Measurements from ENCODE around the gene RAB20. TPM values are rescaled to one million over a fixed set of nuclear protein-coding genes. Genes with fewer than 3 reads are reported as not detected.

Gene RAB20
- total RNA-seq, 1 experiment from 2014 or later: 12.3 TPM

DNA sequence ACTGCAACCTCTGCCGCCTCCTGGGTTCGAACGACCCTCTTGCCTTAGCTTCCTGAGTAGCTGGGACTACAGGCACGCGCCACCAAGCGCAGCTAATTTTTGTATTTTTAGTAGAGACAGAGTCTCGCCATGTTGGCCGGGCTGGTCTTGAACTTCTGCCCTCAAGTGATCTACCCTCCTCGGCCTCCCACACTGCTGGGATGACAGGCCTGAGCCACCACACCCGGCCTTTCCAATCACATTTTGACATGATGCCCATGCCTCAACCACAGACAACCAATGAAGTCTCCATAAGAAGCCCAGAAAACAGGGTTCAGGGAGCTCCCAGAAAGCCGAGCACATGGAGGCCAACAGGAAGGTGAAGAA is 11.7 kb downstream of the RAB20 start:
- no peak overlapping the region for H3K23ac ChIP-seq (ENCODE audit: insufficient read length, low read depth, low read length)
- no peak overlapping the region for H3K9ac ChIP-seq (ENCODE audit: extremely low read depth, insufficient read length, low read length)
- peaks cover 10 to 21% of the 10 kb centered on the region in 2 experiments for H3K4me1 Mint-ChIP-seq
- H3K23me2 ChIP-seq (ENCODE audit: insufficient read length, low read depth, low read length, poor library complexity, severe bottlenecking): no peaks in the 10 kb centered on the region
- H3K27me3 Mint-ChIP-seq (ENCODE audit: low read depth): no peaks in the 10 kb centered on the region
- no peak for DNase-seq
- no peak overlapping the region for H3K4me3 Mint-ChIP-seq
- peak overlapping the region in 1 of 3 experiments; percentile 84; a peak in 1 of 7 replicates for H3K27ac Mint-ChIP-seq
- no peak overlapping the region for H3T11ph ChIP-seq (ENCODE audit: low read length)
- no peak overlapping the region for H4K5ac ChIP-seq (ENCODE audit: insufficient read length, low read depth, low read length)
- H3K18ac ChIP-seq (ENCODE audit: insufficient read length, low read depth, low read length): no peak overlapping the region
- WGBS (ENCODE audit: extremely low coverage, insufficient read length, low lambda C conversion rate): no CpG with 5 or more reads among the region's 11 CpGs
- no peaks in the 10 kb centered on the region for H3K9me3 ChIP-seq (ENCODE audit: control insufficient read depth, low read depth, low read length)
- no peak overlapping the region for H2AFZ ChIP-seq (ENCODE audit: low read length)
- H3K56ac ChIP-seq (ENCODE audit: insufficient read length, low read depth, low read length): no peak overlapping the region
- H3K79me1 ChIP-seq (ENCODE audit: insufficient read depth, low read depth, low read length, poor library complexity, severe bottlenecking): no peaks in the 10 kb centered on the region
- no peak overlapping the region for H4K8ac ChIP-seq (replicated peaks; ENCODE audit: insufficient read length, low read depth, low read length)
- peaks cover 5 to 17% (median 7%) of the 10 kb centered on the region in 3 experiments for H3K36me3 Mint-ChIP-seq (ENCODE audit: insufficient read depth in 1 of 3, low read depth in 3 of 3)
- no peak overlapping the region for H3K27ac ChIP-seq (ENCODE audit: insufficient read length, low read depth, low read length)
- no peak overlapping the region for H3K4me2 ChIP-seq (ENCODE audit: insufficient read depth, insufficient read length, low read length)
- no peak overlapping the region for H2BK15ac ChIP-seq (ENCODE audit: low read depth, low read length)
- TF ChIP-seq, protein P1, sequence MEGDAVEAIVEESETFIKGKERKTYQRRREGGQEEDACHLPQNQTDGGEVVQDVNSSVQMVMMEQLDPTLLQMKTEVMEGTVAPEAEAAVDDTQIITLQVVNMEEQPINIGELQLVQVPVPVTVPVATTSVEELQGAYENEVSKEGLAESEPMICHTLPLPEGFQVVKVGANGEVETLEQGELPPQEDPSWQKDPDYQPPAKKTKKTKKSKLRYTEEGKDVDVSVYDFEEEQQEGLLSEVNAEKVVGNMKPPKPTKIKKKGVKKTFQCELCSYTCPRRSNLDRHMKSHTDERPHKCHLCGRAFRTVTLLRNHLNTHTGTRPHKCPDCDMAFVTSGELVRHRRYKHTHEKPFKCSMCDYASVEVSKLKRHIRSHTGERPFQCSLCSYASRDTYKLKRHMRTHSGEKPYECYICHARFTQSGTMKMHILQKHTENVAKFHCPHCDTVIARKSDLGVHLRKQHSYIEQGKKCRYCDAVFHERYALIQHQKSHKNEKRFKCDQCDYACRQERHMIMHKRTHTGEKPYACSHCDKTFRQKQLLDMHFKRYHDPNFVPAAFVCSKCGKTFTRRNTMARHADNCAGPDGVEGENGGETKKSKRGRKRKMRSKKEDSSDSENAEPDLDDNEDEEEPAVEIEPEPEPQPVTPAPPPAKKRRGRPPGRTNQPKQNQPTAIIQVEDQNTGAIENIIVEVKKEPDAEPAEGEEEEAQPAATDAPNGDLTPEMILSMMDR (conservative IDR thresholded peaks at IDR 0.05): no peak
- no peak overlapping the region for H2BK5ac ChIP-seq (ENCODE audit: insufficient read length, low read length)
- no peak overlapping the region for H3K14ac ChIP-seq (ENCODE audit: insufficient read depth, low read length)
- H3K79me2 ChIP-seq (ENCODE audit: insufficient read depth, low read length): peaks cover 6% of the 10 kb centered on the region; the same call in 1 of the 2 replicates
- peaks cover 5 to 6% of the 10 kb centered on the region in 2 experiments for H3K9me3 Mint-ChIP-seq
- no peaks in the 10 kb centered on the region for H3K4me1 ChIP-seq (ENCODE audit: insufficient read depth, low read length)
- H4K20me1 ChIP-seq (ENCODE audit: control insufficient read depth, insufficient read depth, insufficient read length): no peaks in the 10 kb centered on the region
- no peak overlapping the region for H2BK120ac ChIP-seq (ENCODE audit: low read depth, low read length, poor library complexity, severe bottlenecking)
- no peak overlapping the region for H3K4ac ChIP-seq (ENCODE audit: low read depth, low read length)
- no peak overlapping the region for H4K91ac ChIP-seq (ENCODE audit: insufficient read length, low read depth, low read length)
- H2AK5ac ChIP-seq (ENCODE audit: insufficient read length, low read length): no peak overlapping the region
- no peaks in the 10 kb centered on the region for H3K27me3 ChIP-seq (ENCODE audit: insufficient read depth, low read length)
- H2BK12ac ChIP-seq (ENCODE audit: insufficient read length, low read depth, low read length): no peak overlapping the region
- no peak overlapping the region for H2BK20ac ChIP-seq (ENCODE audit: low read depth, low read length, poor library complexity, severe bottlenecking)
